H1 (cell line): Measurements from ENCODE around the gene TCERG1L. TPM values are rescaled to one million over a fixed set of nuclear protein-coding genes. Genes with fewer than 3 reads are reported as not detected.

Experiments
- CHD7 ChIP-seq: fragments of 300-600 bp; sonication (generic); IDR thresholded peaks from 2 replicates; pipeline ENCODE4 v1.7.1; 2012; ENCODE audit warnings: low read length, moderate library complexity, mild to moderate bottlenecking, inconsistent platforms; ENCODE audit not compliant: insufficient replicate concordance
- CREB1 ChIP-seq: IDR thresholded peaks from 2 replicates; pipeline ENCODE4 v1.6.1; 2012; ENCODE audit warnings: inconsistent platforms
- EP300 ChIP-seq, 2 experiments: IDR thresholded peaks; 1 replicate in 1 of 2; 2 replicates in 1 of 2; pipeline ENCODE4 v1.6.1; 2011 to 2012; ENCODE audit warnings: low read depth in 2 of 2, low read length in 2 of 2, mild to moderate bottlenecking in 2 of 2, borderline replicate concordance in 1 of 2, inconsistent platforms in 1 of 2, moderate library complexity in 1 of 2
- polyA plus RNA-seq, 7 experiments: library from polyadenylated mRNA; depleted of rRNA in 3 of 7; stranded (reverse) in 5 of 7; unstranded in 2 of 7; fragments of >200 nt in 5 of 7; fragments of 200-250 nt in 2 of 7; gene quantifications; 1 replicate in 5 of 7; 2 replicates in 1 of 7; 4 replicates in 1 of 7; pipeline versions ENCODE4 v1.2.1 to v1.2.3, GENCODE V29; 2011 to 2013; ENCODE audit warnings: missing spikeins in 2 of 7, mixed read lengths in 2 of 7
- total RNA-seq: library from RNA; stranded (reverse); fragmentation: NEBNext Ultra II Directional; extraction: Animal tissue kit (Norgen Biotek cat#: 25700); gene quantifications from 2 replicates; pipeline ENCODE4 v1.2.1, GENCODE V29; 2021

The TCERG1L gene
- total and polyA plus RNA-seq, 2 of the 8 experiments (the other 6 are each of a cell fraction or from before 2014, with no cell fraction given), result 3.9 to 6.9 TPM

GRCh38 chr10:131144196-131144595, 167.3 kb downstream of the TCERG1L start (continued):
- TF ChIP-seq EP300 (IDR thresholded peaks at IDR 0.05; ENCODE audit: borderline replicate concordance in 1 of 2, low read depth in 2 of 2, low read length in 2 of 2) (no peak), CHD7 (no peak), CREB1 (no peak)
